Jurkat, Clone E6-1 (cell line): ENCODE results near the gene AMPD3.

ENCODE experiments used
- DNase-seq: peaks from one replicate; pipeline ENCODE4 v3.0.0-alpha.2; 2011; ENCODE audit warnings: low read depth, low spot score
- H3K4me3 ChIP-seq: 2 replicates; pipeline ENCODE4 v1.5.1; 2011; ENCODE audit warnings: mild to moderate bottlenecking, low read length, control low read depth, moderate library complexity

Gene AMPD3

DNA sequence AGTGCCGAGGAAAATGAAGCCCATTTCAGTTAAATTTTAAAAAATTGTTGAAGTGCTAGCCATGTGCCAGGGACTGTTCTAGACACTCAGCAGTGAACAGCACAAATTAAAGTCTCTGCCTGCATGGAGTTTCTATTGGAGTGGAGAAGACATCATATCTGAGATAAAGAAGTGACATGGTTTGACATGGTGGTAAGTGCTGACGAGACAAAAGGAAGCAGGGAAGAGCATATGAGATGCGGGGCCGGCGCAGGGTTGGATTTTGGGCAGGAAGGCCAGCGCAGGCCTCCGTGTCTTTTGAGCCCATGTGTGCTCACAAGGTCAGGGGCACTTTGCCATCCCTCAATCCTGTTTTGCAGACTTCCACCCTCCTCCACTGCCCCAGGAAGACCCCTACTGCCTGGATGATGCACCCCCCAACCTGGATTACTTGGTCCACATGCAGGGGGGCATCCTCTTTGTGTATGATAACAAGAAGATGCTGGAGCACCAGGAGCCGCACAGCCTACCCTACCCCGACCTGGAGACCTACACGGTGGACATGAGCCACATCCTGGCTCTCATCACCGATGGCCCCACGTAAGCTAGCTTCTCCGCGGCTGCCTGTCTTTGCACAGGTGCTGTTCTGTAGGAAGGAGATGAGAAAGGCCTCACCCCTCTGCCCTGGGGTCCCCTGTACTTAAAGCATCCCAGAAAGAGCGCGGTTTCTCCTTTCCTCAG, 29.6 kb downstream of the AMPD3 start:
- no peak for DNase-seq
- no peak overlapping the region for H3K4me3 ChIP-seq

- no peak overlapping the region for H3K4me3 ChIP-seq
Observed at GRCh38 chr11:10485646-10486045, 30.6 kb downstream of the AMPD3 start.

DNA sequence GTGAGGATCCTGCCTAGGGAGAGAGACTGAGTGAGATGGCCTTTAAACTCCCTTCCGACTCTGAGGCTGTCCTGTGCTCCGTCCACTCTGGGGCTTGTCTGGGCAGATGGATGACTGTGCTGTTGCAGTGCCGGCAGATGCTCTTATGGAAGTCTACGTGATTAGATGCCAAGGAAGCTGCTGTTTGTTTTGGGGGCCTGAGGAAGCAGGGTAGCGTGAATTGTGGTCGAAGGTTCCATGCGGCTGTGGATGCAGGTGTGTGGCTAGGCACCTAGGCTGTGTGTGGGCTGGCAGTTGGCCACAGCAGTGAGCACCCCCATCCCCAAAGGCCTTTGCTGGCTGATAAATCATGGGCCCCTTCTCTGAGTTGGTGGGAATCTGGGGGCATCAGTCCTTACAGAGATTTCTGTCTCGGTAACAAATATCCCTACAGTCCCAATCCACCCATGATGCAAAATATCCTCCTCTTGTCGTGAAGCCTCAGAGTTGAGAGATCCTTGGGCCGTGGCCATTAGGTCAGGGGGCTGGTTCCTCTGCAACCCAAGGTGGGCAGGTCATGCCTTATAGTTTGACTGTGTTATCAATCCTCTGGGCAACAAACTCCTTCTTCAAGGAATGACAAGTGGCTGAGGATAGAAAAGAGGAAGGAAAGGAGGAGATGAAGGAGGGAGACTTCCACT, 31.2 kb downstream of the AMPD3 start:
- H3K4me3 ChIP-seq = no peak overlapping the region

More at GRCh38 chr11:10485646-10486045, 30.6 kb downstream of the AMPD3 start:
- DNase-seq = no peak

DNA sequence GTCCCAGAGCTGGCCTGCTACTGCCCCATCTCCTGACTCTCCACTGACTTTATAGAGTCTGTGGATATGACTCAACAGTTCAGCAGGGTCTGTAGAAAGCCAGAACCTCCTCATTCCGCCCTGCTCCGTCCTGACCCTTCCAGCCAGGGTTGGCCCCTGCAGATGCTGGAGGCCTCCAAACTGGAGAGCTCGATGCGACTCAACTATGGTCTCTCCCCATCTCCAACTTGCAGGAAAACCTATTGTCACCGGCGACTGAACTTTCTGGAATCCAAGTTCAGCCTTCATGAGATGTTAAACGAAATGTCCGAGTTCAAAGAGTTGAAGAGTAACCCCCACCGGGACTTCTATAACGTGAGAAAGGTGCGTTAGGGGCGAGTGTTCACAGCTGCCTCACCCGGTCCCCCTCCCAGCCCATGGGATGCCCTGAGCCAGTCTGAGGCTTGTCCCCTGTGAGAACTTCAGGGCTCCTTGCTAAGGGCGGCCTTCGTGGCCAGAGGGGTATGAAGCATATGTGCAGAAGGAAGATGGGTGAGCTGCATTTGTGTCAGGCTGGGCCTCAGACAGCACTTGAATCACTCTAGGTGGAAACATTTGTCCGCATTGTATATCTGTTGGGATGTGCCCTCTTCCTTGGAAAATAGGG, 32.1 kb downstream of the AMPD3 start:
- no peak overlapping the region for H3K4me3 ChIP-seq
- DNase-seq = no peak

More for the DNA sequence above, 31.2 kb downstream of the AMPD3 start:
- no peak for DNase-seq

- no peak overlapping the region for H3K4me3 ChIP-seq
- DNase-seq = no peak
Observed at GRCh38 chr11:10488121-10488933, 33.3 kb downstream of the AMPD3 start.

- H3K4me3 ChIP-seq = no peak overlapping the region
- no peak for DNase-seq
Observed at GRCh38 chr11:10488934-10489691, 34.0 kb downstream of the AMPD3 start.

GRCh38 chr11:10490032-10490397, 35.0 kb downstream of the AMPD3 start:
- H3K4me3 ChIP-seq = no peak overlapping the region
- DNase-seq = no peak

DNA sequence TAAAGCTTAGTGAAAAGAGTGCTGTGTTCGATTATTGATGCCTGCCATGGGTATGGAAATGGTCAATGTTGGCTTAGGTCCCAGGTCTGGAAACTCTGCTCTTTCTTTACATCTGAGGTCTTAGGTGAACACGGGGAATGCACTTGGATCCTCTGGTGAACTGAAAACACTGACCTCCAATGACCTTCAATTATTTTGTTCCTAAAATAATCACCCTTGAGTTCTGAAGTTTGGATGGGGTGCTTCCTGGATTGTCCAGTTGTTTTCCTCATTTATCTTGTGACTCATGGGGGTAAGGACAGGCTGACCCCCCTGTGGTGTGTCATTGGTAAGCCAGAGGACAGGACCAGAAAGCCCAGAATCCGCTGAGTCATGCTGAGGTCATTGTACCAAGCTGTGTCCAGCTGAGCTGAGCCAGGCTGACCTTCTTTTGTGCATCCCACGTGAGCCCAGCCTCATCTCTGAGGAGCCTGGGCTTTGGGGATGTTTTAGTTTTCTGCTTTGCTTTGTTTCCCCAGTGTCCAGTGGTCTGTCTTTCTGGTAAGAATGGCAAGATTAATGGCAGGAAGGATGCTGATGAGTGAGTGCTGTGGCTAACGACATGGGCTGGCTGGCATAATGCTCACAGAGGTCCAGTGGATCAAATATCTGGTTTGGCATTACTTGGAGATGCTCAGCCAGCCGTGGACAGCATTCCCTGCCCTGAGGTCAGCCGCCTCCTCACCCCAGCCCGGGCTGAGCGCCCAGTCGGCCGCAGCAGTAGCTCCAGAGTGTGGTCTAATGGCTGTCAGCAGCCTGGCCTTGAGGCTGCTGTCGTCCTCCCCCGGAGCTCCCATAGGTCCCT, 35.6 kb downstream of the AMPD3 start:
- no peak for DNase-seq
- no peak overlapping the region for H3K4me3 ChIP-seq

DNA sequence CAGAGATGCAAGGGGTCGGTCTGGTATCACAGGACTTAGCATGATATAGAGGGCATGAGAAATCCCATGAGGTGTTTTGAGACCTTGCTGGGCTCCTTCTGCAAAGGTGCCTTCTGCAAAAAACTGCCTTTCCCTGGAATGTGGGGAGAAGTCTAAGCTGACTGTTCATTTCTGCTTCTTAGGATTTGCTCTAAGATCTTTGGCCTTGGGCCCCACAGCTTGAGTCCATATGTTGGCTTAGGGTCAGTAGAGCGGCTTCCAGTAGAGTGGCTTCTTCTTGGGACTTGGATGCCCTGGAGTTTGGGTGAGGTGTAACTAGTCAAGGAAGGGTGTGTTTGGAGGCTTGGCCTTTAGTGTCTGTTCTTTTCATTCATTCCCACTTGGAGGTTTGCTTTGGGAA, 37.0 kb downstream of the AMPD3 start:
- no peak overlapping the region for H3K4me3 ChIP-seq
- no peak for DNase-seq

GRCh38 chr11:10493041-10493663, 38.1 kb downstream of the AMPD3 start:
- DNase-seq = no peak
- H3K4me3 ChIP-seq = no peak overlapping the region

- no peak overlapping the region for H3K4me3 ChIP-seq
- no peak for DNase-seq
Observed at GRCh38 chr11:10494636-10495463, 39.8 kb downstream of the AMPD3 start.

GRCh38 chr11:10495464-10495786, 40.4 kb downstream of the AMPD3 start:
- DNase-seq = no peak
- no peak overlapping the region for H3K4me3 ChIP-seq

- no peak overlapping the region for H3K4me3 ChIP-seq
- no peak for DNase-seq
Observed at GRCh38 chr11:10496296-10496936, 41.4 kb downstream of the AMPD3 start.

- H3K4me3 ChIP-seq = no peak overlapping the region
- DNase-seq = no peak
Observed at GRCh38 chr11:10497371-10498021, 42.4 kb downstream of the AMPD3 start.

GRCh38 chr11:10498022-10498400, 42.9 kb downstream of the AMPD3 start:
- DNase-seq = no peak
- H3K4me3 ChIP-seq = no peak overlapping the region
